GM12878 (cell line): ENCODE data around the gene NIBAN1.

Source experiments
- CREM ChIP-seq: IDR thresholded peaks from 2 replicates; pipeline ENCODE4 v1.6.1; 2014; ENCODE audit warnings: antibody characterized with exemption, low read depth
- EZH2 ChIP-seq: IDR thresholded peaks from 2 replicates; pipeline ENCODE4 v1.6.1; 2012; ENCODE audit warnings: low read depth, mild to moderate bottlenecking, control low read depth, inconsistent platforms, low read length, borderline replicate concordance; ENCODE audit not compliant: control insufficient read depth
- GATAD2B ChIP-seq: fragments of 450-650 bp; conservative IDR thresholded peaks from 2 replicates; pipeline ENCODE4 v1.6.1; 2017; ENCODE audit warnings: low read depth, mild to moderate bottlenecking, moderate library complexity
- RB1 ChIP-seq: fragments of 450-650 bp; formaldehyde crosslinking; IDR thresholded peaks from 2 replicates; pipeline ENCODE4 v1.6.1; 2017; ENCODE audit warnings: mild to moderate bottlenecking, borderline replicate concordance
- SUZ12 ChIP-seq: fragments of 200-600 bp; sonication (generic); IDR thresholded peaks from one replicate; pipeline ENCODE4 v1.6.1; 2018; ENCODE audit warnings: antibody characterized with exemption, mild to moderate bottlenecking; ENCODE audit not compliant: unreplicated experiment
- TAF1 ChIP-seq: IDR thresholded peaks from 2 replicates; pipeline ENCODE4 v1.6.1; 2011; ENCODE audit warnings: mild to moderate bottlenecking, low read depth, low read length, borderline replicate concordance
- TCF12 ChIP-seq: IDR thresholded peaks from 2 replicates; pipeline ENCODE4 v1.6.1; 2011; ENCODE audit warnings: low read depth, mild to moderate bottlenecking, low read length

GRCh38 chr1:184931566-184931965 is 42.7 kb downstream of the NIBAN1 start:
- TF ChIP-seq SUZ12 (no peak), TCF12 (no peak), EZH2 (no peak), RB1 (no peak), GATAD2B (no peak), CREM (no peak), TAF1 (no peak)
